ENCODE results near the gene SND1. TPM values are rescaled to one million over a fixed set of nuclear protein-coding genes. Genes with fewer than 3 reads are reported as not detected.

Gene SND1
- total and polyA plus RNA-seq, 2 of the 4 experiments (the other 2 are of a cell fraction) = 154 to 294 TPM

DNA sequence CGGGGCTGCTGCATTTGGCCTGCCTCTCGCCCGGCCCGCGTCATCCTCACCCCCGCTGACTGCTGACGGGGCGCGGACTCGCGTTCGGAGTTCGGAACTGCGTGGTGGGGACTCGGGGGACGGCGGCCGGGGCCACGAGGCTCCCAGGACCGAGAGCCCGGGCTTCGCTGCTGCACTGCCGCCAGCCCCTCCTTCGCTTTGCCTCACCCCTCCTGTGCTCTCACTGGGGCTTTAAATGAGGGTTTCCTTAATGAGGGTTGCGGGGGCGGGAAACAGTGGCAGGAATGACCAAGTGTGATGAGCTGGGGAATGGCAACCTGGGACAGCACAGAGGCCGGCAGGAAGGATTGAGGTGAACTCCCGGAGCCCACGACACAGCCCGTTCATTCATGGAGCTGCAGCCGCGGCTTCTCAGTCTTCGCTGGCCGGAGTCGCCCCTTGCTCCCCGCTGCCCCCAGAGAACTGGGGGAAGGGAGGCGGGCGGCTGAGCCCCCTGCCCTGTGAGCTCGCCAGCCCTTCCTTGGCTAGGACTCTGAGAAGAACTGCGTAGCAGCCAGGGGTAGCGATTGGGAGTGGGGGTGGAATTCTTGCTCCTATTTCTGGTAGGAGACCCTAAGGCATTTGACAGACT is 380.7 kb downstream of the SND1 start (continued):
- TF ChIP-seq, protein P1, sequence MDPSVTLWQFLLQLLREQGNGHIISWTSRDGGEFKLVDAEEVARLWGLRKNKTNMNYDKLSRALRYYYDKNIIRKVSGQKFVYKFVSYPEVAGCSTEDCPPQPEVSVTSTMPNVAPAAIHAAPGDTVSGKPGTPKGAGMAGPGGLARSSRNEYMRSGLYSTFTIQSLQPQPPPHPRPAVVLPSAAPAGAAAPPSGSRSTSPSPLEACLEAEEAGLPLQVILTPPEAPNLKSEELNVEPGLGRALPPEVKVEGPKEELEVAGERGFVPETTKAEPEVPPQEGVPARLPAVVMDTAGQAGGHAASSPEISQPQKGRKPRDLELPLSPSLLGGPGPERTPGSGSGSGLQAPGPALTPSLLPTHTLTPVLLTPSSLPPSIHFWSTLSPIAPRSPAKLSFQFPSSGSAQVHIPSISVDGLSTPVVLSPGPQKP (IDR thresholded peaks at IDR 0.05; ENCODE audit: borderline replicate concordance, low read depth, low read length) = no peak
- TF ChIP-seq FOS (IDR thresholded peaks at IDR 0.05; ENCODE audit: low read depth, low read length) (no peak), CEBPB (IDR thresholded peaks at IDR 0.05; ENCODE audit: low read depth, low read length) (no peak), POLR2A (IDR thresholded peaks at IDR 0.05; ENCODE audit: low read depth, low read length) (no peak), BHLHE40 (IDR thresholded peaks at IDR 0.05; ENCODE audit: low read depth, low read length) (no peak), NFE2L2 (IDR thresholded peaks at IDR 0.05; ENCODE audit: low read depth, low read length) (no peak)
